HG02970 (cell line): ENCODE measurements around the gene WDR31.

Experiments
- ATAC-seq: cut with Tn5 transposase; IDR thresholded peaks from one replicate; pipeline ENCODE4 v1.9.1; 2021; ENCODE audit warnings: mild to moderate bottlenecking, moderate library complexity, moderate number of reproducible peaks; ENCODE audit not compliant: unreplicated experiment, low FRiP score

Gene WDR31

GRCh38 chr9:113343732-113344231, 3.7 kb upstream of the WDR31 start:
- ATAC-seq, result no peak

- no peak for ATAC-seq
Observed at GRCh38 chr9:113341712-113342410, 1.8 kb upstream of the WDR31 start.

GRCh38 chr9:113337714-113338113, 2.4 kb downstream of the WDR31 start:
- ATAC-seq, result no peak

GRCh38 chr9:113331780-113332179, 8.3 kb downstream of the WDR31 start:
- no peak for ATAC-seq

GRCh38 chr9:113328045-113328782, 11.9 kb downstream of the WDR31 start:
- no peak for ATAC-seq

- ATAC-seq, result no peak
Observed at GRCh38 chr9:113326230-113326629, 13.8 kb downstream of the WDR31 start.

GRCh38 chr9:113322671-113323070, 17.4 kb downstream of the WDR31 start:
- ATAC-seq, result no peak

- ATAC-seq, result no peak
Observed at GRCh38 chr9:113320051-113320450, 20.0 kb downstream of the WDR31 start.

GRCh38 chr9:113319054-113319453, 21.0 kb downstream of the WDR31 start:
- no peak for ATAC-seq

GRCh38 chr9:113317777-113318176, 22.3 kb downstream of the WDR31 start:
- no peak for ATAC-seq

- no peak for ATAC-seq
Observed at GRCh38 chr9:113316030-113316429, 24.0 kb downstream of the WDR31 start.

GRCh38 chr9:113315231-113315630, 24.8 kb downstream of the WDR31 start:
- no peak for ATAC-seq

GRCh38 chr9:113313261-113313660, 26.8 kb downstream of the WDR31 start:
- no peak for ATAC-seq

- ATAC-seq, result no peak
Observed at GRCh38 chr9:113311961-113312360, 28.1 kb downstream of the WDR31 start.

GRCh38 chr9:113310538-113310937, 29.5 kb downstream of the WDR31 start:
- ATAC-seq, result no peak

GRCh38 chr9:113309204-113309813, 30.8 kb downstream of the WDR31 start:
- no peak for ATAC-seq

GRCh38 chr9:113307396-113307975, 32.6 kb downstream of the WDR31 start:
- no peak for ATAC-seq

GRCh38 chr9:113306566-113306965, 33.5 kb downstream of the WDR31 start:
- ATAC-seq, result no peak

GRCh38 chr9:113302792-113303418, 37.2 kb downstream of the WDR31 start, which contains the start of gene RNF183:
RNF183 (minus strand) TSS chr9:113303376; CDS start chr9:113298184, 5,192 bp downstream.
- no peak for ATAC-seq

- ATAC-seq, result no peak
Observed at GRCh38 chr9:113301548-113301947, 38.5 kb downstream of the WDR31 start.
